ENCODE results near the gene FNTB. TPM values are rescaled to one million over a fixed set of nuclear protein-coding genes. Genes with fewer than 3 reads are reported as not detected.
"Not testable (repeated sequence)": the region's sequence is repeated elsewhere in the genome, so short reads cannot be mapped to it uniquely, and the experiment has no call there.

The FNTB gene
- total RNA-seq, 2 experiments from 2014 or later, result 7.5 to 7.9 TPM

DNA sequence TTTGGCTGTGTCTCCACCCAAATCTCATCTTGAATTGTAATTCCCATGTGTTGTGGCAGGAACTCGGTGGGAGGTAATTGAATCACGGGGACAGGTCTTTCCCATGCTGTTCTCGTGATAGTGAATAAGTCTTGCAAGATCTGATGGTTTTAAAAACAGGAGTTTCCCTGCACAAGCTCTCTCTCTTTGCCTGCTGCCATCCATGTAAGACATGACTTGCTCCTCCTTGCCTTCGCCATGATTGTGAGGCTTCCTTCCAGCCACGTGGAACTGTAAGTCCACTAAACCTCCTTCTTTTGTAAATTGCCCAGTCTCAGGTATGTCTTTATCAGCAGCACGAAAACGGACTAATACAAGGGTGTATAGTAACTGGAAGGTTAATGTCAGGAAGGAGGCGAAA, 101.1 kb downstream of the FNTB start:
- CTCF ChIA-PET; intact Hi-C loops (cut with DNase I, micrococcal nuclease): not testable (repeated sequence)
- H3K36me3 Mint-ChIP-seq (ENCODE audit: low read depth), result peaks cover 98% of the 10 kb centered on the region

DNA sequence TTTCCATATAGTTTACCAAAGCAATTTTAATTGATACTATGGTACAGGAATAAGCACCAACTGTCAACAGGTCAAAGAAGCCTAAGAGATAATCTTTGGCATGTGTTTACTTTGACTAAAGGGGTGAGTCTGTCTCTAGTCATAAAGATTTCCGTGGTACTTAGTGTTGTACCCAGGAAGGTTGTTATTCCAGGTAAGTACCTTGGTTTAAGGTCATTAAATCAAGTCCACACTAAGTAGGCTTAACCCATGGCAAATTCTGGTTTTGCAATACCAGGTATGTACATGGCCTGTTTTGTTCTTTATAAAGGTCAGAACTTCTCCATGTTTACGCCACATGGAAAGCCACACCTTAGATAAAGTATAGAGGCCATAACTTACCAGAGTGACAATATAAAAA, 105.7 kb downstream of the FNTB start:
- Mint-ChIP-seq H3K4me3 (no peak overlapping the region), H3K27me3 (no peaks in the 10 kb centered on the region), H3K36me3 (ENCODE audit: low read depth) (peaks cover 100% of the 10 kb centered on the region), H3K9me3 (no peaks in the 10 kb centered on the region), H3K4me1 (ENCODE audit: low read depth) (peaks cover 92% of the 10 kb centered on the region), H3K27ac (no peak overlapping the region)
- H3K36me3 ChIP-seq (ENCODE audit: insufficient read depth, low read length), result peaks cover 99% of the 10 kb centered on the region
- POLR2A ChIA-PET, result interaction anchor here (1.4 kb wide), 1 partner anchor 10 kb away, joined by 3 read pairs; no protein-coding TSS in a partner anchor
- intact Hi-C loops (cut with DNase I, micrococcal nuclease), result no loop called here
- H3K4me1 ChIP-seq (ENCODE audit: insufficient read depth, low read length), result peaks cover 35% of the 10 kb centered on the region
- no peak overlapping the region for H3K4me3 ChIP-seq (ENCODE audit: low read length)
- ATAC-seq (ENCODE audit: poor library complexity) (no peak), DNase-seq (no peak)
- TF ChIP-seq, protein P1, sequence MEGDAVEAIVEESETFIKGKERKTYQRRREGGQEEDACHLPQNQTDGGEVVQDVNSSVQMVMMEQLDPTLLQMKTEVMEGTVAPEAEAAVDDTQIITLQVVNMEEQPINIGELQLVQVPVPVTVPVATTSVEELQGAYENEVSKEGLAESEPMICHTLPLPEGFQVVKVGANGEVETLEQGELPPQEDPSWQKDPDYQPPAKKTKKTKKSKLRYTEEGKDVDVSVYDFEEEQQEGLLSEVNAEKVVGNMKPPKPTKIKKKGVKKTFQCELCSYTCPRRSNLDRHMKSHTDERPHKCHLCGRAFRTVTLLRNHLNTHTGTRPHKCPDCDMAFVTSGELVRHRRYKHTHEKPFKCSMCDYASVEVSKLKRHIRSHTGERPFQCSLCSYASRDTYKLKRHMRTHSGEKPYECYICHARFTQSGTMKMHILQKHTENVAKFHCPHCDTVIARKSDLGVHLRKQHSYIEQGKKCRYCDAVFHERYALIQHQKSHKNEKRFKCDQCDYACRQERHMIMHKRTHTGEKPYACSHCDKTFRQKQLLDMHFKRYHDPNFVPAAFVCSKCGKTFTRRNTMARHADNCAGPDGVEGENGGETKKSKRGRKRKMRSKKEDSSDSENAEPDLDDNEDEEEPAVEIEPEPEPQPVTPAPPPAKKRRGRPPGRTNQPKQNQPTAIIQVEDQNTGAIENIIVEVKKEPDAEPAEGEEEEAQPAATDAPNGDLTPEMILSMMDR (IDR thresholded peaks at IDR 0.05), result no peak
- CTCF ChIA-PET, result no interaction called here
- H3K9me3 ChIP-seq (ENCODE audit: control insufficient read depth in 1 of 2, insufficient read depth in 1 of 2, low read length in 2 of 2), result no peaks in the 10 kb centered on the region
- H3K27me3 ChIP-seq (ENCODE audit: control insufficient read depth in 1 of 2, insufficient read depth in 2 of 2, low read length in 2 of 2), result no peaks in the 10 kb centered on the region
- H3K27ac ChIP-seq (ENCODE audit: low read depth in 1 of 2, low read length in 2 of 2), result no peak overlapping the region

More for the DNA sequence above, 101.1 kb downstream of the FNTB start:
- peaks cover 85% of the 10 kb centered on the region for H3K4me1 Mint-ChIP-seq (ENCODE audit: low read depth)
- not testable (repeated sequence) for H3K27ac ChIP-seq (ENCODE audit: low read depth in 1 of 2, low read length in 2 of 2); H3K27ac Mint-ChIP-seq; H3K4me3 ChIP-seq (ENCODE audit: low read length); H3K9me3 ChIP-seq (ENCODE audit: control insufficient read depth in 1 of 2, insufficient read depth in 1 of 2, low read length in 2 of 2); H3K4me3 Mint-ChIP-seq; H3K27me3 Mint-ChIP-seq; H3K9me3 Mint-ChIP-seq; H3K27me3 ChIP-seq (ENCODE audit: control insufficient read depth in 1 of 2, insufficient read depth in 2 of 2, low read length in 2 of 2); ATAC-seq (ENCODE audit: poor library complexity); DNase-seq
- POLR2A ChIA-PET, result interaction anchor here (1.4 kb wide), 1 partner anchor 13 kb away, joined by 4 read pairs; no protein-coding TSS in a partner anchor
- Histone ChIP-seq H3K36me3 (ENCODE audit: insufficient read depth, low read length) (peaks cover 95% of the 10 kb centered on the region), H3K4me1 (ENCODE audit: insufficient read depth, low read length) (peaks cover 21% of the 10 kb centered on the region)

DNA sequence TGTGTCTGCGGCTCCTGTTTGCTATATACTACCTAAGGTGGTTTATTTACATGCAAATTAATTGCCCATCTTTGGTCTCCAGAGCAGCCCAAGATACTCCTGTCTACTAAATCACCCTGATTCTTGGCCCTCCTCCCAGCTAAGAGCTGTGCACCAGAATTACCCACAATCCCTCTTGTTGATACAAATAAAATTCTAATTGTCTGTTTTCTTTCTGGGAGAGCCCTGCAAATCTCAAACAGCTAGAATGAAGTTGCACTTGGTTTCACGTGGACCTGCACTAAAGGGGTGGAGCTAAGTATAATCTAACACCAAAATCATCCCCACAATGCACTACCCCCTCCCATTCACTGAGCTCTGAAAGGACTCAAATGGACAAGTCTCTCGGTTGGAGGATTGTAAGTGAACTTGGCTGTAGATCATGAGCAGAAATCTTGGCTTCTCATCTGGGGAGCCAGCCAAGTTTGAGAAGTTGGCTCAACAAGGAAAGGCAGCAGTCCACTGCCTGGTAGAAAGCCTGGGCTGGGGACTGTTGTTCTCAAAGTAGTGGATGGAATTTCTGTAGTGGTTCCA, 109.0 kb downstream of the FNTB start:
- no peaks in the 10 kb centered on the region for H3K9me3 ChIP-seq (ENCODE audit: control insufficient read depth in 1 of 2, insufficient read depth in 1 of 2, low read length in 2 of 2)
- POLR2A ChIA-PET, result interaction anchor here (1.3 kb wide), 1 partner anchor 17 kb away, joined by 3 read pairs; no protein-coding TSS in a partner anchor
- intact Hi-C loops (cut with DNase I, micrococcal nuclease), result no loop called here
- Mint-ChIP-seq H3K4me1 (ENCODE audit: low read depth) (peaks cover 95% of the 10 kb centered on the region), H3K36me3 (ENCODE audit: low read depth) (peaks cover 84% of the 10 kb centered on the region), H3K9me3 (no peaks in the 10 kb centered on the region), H3K27me3 (no peaks in the 10 kb centered on the region), H3K27ac (peak overlapping the region; percentile 77), H3K4me3 (peak overlapping the region; percentile 58)
- CTCF ChIA-PET, result no interaction called here
- H3K4me3 ChIP-seq (ENCODE audit: low read length), result no peak overlapping the region
- H3K27me3 ChIP-seq (ENCODE audit: control insufficient read depth in 1 of 2, insufficient read depth in 2 of 2, low read length in 2 of 2), result no peaks in the 10 kb centered on the region
- peaks cover 72% of the 10 kb centered on the region for H3K36me3 ChIP-seq (ENCODE audit: insufficient read depth, low read length)
- no peak for DNase-seq
- H3K27ac ChIP-seq (ENCODE audit: low read depth in 1 of 2, low read length in 2 of 2), result no peak overlapping the region
- H3K4me1 ChIP-seq (ENCODE audit: insufficient read depth, low read length), result peaks cover 47% of the 10 kb centered on the region
- TF ChIP-seq, protein P1 (IDR thresholded peaks at IDR 0.05), result no peak
- no peak for ATAC-seq (ENCODE audit: poor library complexity)
